Measurements from ENCODE around the gene DUSP18. TPM values are rescaled to one million over a fixed set of nuclear protein-coding genes. Genes with fewer than 3 reads are reported as not detected.
"Not testable (repeated sequence)": the region's sequence is repeated elsewhere in the genome, so short reads cannot be mapped to it uniquely, and the experiment has no call there.

Gene DUSP18
- total and polyA plus RNA-seq, 2 of the 13 experiments (the other 11 are each of a cell fraction or from before 2014, with no cell fraction given): 1.4 to 2.3 TPM

DNA sequence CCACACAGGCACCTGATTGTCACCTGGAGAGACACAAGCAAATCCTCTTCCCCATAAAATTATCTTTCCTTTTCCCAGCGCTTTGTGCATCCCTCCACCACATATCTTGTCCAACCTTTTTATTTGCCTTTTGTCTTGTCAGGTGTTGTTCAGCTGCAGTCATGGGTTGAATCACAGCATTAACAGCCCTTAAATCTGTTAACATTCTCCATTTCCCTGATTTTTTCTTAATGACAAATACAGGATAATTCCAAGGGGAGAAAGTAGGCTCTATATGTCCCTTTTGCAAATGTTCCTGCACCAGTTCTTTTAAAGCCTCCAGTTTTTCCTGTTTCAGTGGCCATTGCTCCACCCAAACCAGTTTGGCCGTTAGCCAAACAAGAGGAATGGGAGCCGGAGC lies 8.9 kb upstream of the DUSP18 start:
- H3K9ac ChIP-seq (ENCODE audit: insufficient read depth, low read depth, low read length); H3K36me3 ChIP-seq (replicated peaks in 1 of 2; ENCODE audit: control insufficient read depth in 1 of 2, insufficient read depth in 2 of 2, low read length in 2 of 2); H3K79me2 ChIP-seq (ENCODE audit: insufficient read depth, low read length); H3K27ac ChIP-seq (ENCODE audit: extremely low read length, insufficient read depth, low read length); H2AFZ ChIP-seq (ENCODE audit: low read length); in situ Hi-C loops (cut with HindIII; ENCODE audit: extremely low pct_ligation_motif_present, low pct_unique_long_range_greater_than_20kb); DNase-seq (ENCODE audit: low spot score); H4K20me1 ChIP-seq (ENCODE audit: insufficient read depth, low read length); FAIRE-seq; ATAC-seq; H3K9me3 ChIP-seq (ENCODE audit: low read length); intact Hi-C loops (cut with micrococcal nuclease; ENCODE audit: unreplicated experiment); H3K4me2 ChIP-seq (ENCODE audit: low read depth, low read length); CTCF ChIA-PET (ENCODE audit: low intra/inter-chr PET ratio, low total read pairs); H3K4me1 ChIP-seq (ENCODE audit: insufficient read depth, low read length); BruUV-seq (replicated peaks); H3K4me3 ChIP-seq (replicated peaks in 1 of 3; ENCODE audit: insufficient read depth in 1 of 3, low read depth in 2 of 3, low read length in 3 of 3); POLR2A ChIA-PET: not testable (repeated sequence)
- WGBS (ENCODE audit: low lambda C conversion rate): 16% methylated on average over 3 of the region's 3 CpGs
- peaks cover 0 to 21% of the 10 kb centered on the region in 2 experiments; a peak in 2 of 5 replicates for H3K27me3 ChIP-seq (ENCODE audit: control insufficient read depth in 1 of 2, insufficient read depth in 2 of 2, low read length in 2 of 2)

DNA sequence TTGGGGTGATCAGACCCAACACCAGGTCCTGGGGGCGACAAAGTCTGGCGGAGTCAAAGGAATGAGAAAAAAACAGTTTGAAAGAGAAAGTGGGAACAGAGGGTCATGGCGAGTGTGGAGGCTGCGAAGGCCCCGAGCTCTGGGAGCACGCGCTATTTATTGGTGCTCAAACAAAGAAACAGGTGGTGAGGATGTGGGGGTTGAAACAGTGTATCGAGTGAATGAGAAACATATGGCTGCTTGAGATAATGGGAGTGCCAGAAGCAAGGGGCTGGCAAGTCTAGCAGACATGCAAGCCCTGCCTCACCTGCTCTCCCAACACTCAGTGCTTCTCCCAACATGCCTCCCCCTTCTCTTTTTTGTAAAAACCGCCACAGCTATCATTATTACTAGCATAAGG lies 7.8 kb upstream of the DUSP18 start:
- H3K4me2 ChIP-seq (ENCODE audit: low read depth, low read length): no peak overlapping the region
- no peak for DNase-seq (ENCODE audit: low spot score)
- 52% methylated on average over 9 of the region's 9 CpGs for WGBS (ENCODE audit: low lambda C conversion rate)
- ATAC-seq: no peak
- no peaks in the 10 kb centered on the region for H4K20me1 ChIP-seq (ENCODE audit: insufficient read depth, low read length)
- H3K27ac ChIP-seq (ENCODE audit: extremely low read length, insufficient read depth, low read length): no peak overlapping the region
- no peak overlapping the region for H3K9ac ChIP-seq (ENCODE audit: insufficient read depth, low read depth, low read length)
- no peaks in the 10 kb centered on the region for H3K79me2 ChIP-seq (ENCODE audit: insufficient read depth, low read length)
- no peak overlapping the region for H3K4me3 ChIP-seq (replicated peaks in 1 of 3; ENCODE audit: insufficient read depth in 1 of 3, low read depth in 2 of 3, low read length in 3 of 3)
- no peaks in the 10 kb centered on the region for H3K9me3 ChIP-seq (ENCODE audit: low read length)
- in situ Hi-C loops (cut with HindIII; ENCODE audit: extremely low pct_ligation_motif_present, low pct_unique_long_range_greater_than_20kb) (no loop called here), intact Hi-C loops (cut with micrococcal nuclease; ENCODE audit: unreplicated experiment) (no loop called here)
- ChIA-PET POLR2A (no interaction called here), CTCF (ENCODE audit: low intra/inter-chr PET ratio, low total read pairs) (no interaction called here)
- no peak for FAIRE-seq
- TF ChIP-seq IRX3 (CRISPR knock-in tag; IDR thresholded peaks at IDR 0.05; ENCODE audit: borderline replicate concordance, low read depth) (no peak), ATF7-NPFF (CRISPR knock-in tag; IDR thresholded peaks at IDR 0.05; ENCODE audit: low read depth) (no peak), ZFP36 (IDR thresholded peaks at IDR 0.05; ENCODE audit: borderline replicate concordance, low read depth, low read length, partially characterized antibody) (no peak), ZNF501 (CRISPR knock-in tag; IDR thresholded peaks at IDR 0.05) (no peak), HCFC1 (IDR thresholded peaks at IDR 0.05; ENCODE audit: low read depth, low read length) (no peak), ZNF558 (CRISPR knock-in tag; IDR thresholded peaks at IDR 0.05; ENCODE audit: borderline replicate concordance) (no peak), KDM3A (CRISPR knock-in tag; IDR thresholded peaks at IDR 0.05; ENCODE audit: low read depth) (no peak), SMYD3 (CRISPR knock-in tag; IDR thresholded peaks at IDR 0.05) (no peak), SRSF1 (optimal IDR thresholded peaks at IDR 0.05; ENCODE audit: low read depth, low read length) (no peak)
- TF ChIP-seq, protein P1, sequence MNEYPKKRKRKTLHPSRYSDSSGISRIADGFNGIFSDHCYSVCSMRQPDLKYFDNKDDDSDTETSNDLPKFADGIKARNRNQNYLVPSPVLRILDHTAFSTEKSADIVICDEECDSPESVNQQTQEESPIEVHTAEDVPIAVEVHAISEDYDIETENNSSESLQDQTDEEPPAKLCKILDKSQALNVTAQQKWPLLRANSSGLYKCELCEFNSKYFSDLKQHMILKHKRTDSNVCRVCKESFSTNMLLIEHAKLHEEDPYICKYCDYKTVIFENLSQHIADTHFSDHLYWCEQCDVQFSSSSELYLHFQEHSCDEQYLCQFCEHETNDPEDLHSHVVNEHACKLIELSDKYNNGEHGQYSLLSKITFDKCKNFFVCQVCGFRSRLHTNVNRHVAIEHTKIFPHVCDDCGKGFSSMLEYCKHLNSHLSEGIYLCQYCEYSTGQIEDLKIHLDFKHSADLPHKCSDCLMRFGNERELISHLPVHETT (CRISPR knock-in tag; conservative IDR thresholded peaks at IDR 0.05): no peak
- TF ChIP-seq, protein P2, sequence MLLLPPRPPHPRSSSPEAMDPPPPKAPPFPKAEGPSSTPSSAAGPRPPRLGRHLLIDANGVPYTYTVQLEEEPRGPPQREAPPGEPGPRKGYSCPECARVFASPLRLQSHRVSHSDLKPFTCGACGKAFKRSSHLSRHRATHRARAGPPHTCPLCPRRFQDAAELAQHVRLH (CRISPR knock-in tag; IDR thresholded peaks at IDR 0.05; ENCODE audit: borderline replicate concordance, low read depth): no peak
- TF ChIP-seq, protein P3, sequence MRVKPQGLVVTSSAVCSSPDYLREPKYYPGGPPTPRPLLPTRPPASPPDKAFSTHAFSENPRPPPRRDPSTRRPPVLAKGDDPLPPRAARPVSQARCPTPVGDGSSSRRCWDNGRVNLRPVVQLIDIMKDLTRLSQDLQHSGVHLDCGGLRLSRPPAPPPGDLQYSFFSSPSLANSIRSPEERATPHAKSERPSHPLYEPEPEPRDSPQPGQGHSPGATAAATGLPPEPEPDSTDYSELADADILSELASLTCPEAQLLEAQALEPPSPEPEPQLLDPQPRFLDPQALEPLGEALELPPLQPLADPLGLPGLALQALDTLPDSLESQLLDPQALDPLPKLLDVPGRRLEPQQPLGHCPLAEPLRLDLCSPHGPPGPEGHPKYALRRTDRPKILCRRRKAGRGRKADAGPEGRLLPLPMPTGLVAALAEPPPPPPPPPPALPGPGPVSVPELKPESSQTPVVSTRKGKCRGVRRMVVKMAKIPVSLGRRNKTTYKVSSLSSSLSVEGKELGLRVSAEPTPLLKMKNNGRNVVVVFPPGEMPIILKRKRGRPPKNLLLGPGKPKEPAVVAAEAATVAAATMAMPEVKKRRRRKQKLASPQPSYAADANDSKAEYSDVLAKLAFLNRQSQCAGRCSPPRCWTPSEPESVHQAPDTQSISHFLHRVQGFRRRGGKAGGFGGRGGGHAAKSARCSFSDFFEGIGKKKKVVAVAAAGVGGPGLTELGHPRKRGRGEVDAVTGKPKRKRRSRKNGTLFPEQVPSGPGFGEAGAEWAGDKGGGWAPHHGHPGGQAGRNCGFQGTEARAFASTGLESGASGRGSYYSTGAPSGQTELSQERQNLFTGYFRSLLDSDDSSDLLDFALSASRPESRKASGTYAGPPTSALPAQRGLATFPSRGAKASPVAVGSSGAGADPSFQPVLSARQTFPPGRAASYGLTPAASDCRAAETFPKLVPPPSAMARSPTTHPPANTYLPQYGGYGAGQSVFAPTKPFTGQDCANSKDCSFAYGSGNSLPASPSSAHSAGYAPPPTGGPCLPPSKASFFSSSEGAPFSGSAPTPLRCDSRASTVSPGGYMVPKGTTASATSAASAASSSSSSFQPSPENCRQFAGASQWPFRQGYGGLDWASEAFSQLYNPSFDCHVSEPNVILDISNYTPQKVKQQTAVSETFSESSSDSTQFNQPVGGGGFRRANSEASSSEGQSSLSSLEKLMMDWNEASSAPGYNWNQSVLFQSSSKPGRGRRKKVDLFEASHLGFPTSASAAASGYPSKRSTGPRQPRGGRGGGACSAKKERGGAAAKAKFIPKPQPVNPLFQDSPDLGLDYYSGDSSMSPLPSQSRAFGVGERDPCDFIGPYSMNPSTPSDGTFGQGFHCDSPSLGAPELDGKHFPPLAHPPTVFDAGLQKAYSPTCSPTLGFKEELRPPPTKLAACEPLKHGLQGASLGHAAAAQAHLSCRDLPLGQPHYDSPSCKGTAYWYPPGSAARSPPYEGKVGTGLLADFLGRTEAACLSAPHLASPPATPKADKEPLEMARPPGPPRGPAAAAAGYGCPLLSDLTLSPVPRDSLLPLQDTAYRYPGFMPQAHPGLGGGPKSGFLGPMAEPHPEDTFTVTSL (CRISPR knock-in tag; IDR thresholded peaks at IDR 0.05; ENCODE audit: borderline replicate concordance): no peak
- BruUV-seq (replicated peaks): no TSS peak
- peaks cover 0 to 21% of the 10 kb centered on the region in 2 experiments; a peak in 2 of 5 replicates for H3K27me3 ChIP-seq (ENCODE audit: control insufficient read depth in 1 of 2, insufficient read depth in 2 of 2, low read length in 2 of 2)
- H3K4me1 ChIP-seq (ENCODE audit: insufficient read depth, low read length): no peaks in the 10 kb centered on the region
- no peaks in the 10 kb centered on the region for H3K36me3 ChIP-seq (replicated peaks in 1 of 2; ENCODE audit: control insufficient read depth in 1 of 2, insufficient read depth in 2 of 2, low read length in 2 of 2)
- no peak overlapping the region for H2AFZ ChIP-seq (ENCODE audit: low read length)
